ENCODE measurements around the gene GATM. TPM values are rescaled to one million over a fixed set of nuclear protein-coding genes. Genes with fewer than 3 reads are reported as not detected.
"Not testable (repeated sequence)": the region's sequence is repeated elsewhere in the genome, so short reads cannot be mapped to it uniquely, and the experiment has no call there.

The GATM gene
- total RNA-seq, 2 donors from 2014 or later, result 1.7 to 2.7 TPM

DNA sequence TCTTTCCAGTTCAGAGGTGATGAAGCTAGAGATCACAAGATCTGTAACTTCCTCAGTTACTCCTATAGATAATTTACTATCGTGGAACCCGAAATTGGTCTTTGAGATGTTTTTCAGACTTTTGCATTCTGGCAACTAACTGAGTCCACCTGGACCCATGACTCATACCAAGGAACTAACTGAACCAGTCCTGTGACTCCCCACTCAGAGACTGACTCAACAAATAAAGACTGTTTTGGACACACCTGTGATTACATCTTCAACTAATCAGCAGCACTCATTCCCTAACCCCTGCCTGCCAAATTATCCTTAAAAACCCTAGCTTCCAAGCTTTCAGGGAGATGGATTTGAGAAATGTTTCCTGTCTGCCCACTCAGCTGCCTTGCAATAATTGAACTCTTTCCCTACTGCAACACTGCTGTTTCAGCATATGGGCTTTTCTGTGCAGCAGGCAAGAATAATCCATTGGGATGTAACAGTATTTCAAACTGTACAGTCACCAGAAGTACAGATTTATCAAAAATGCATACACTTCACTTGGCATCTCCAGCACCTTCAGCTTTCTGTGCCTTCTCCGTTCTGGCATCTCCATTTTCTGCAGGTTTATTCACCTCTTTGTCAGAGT, 57.7 kb downstream of the GATM start:
- H3K27ac Mint-ChIP-seq, result no peak overlapping the region
- no peak overlapping the region for H3K4me3 Mint-ChIP-seq

DNA sequence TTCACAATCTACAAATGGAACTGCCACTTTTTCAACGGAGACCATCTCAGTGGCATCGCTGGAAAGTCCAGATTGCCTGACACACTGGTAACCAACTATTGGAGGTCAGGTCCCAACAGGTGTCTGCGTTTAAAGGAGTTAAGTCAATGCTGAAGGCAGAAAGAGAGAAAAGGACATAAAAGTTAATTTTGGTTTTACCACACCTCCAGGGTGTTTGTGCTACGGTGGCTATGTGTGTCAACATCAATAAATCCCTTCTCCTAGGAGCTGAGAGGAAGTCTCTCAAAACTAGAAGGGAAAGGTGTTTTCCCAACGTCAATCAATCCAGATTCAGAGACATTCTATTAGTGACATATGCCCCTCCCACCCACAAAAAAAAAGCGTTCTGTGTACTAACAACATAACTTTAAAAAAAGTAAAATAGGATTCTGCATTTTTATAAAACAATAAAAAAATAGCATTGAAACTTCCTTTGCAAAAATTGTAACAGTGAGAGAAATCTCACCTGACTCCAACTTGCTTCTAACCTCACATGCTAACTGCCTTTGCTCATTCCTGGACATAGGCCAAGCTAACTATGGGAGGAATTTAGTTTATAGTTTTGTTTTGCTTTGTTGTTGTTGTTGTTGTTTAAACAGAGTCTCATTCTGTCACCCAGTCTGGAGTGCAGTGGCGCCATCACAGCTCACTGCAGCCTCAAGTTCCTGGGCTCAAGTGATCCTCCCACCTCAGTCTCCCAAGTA, 58.7 kb downstream of the GATM start:
- Mint-ChIP-seq H3K9me3 (no peaks in the 10 kb centered on the region), H3K27ac (no peak overlapping the region), H3K27me3 (peaks cover 18% of the 10 kb centered on the region), H3K4me3 (no peak overlapping the region), H3K36me3 (ENCODE audit: low read depth) (no peaks in the 10 kb centered on the region), H3K4me1 (no peaks in the 10 kb centered on the region)
- ATAC-seq (replicated peaks), result no peak

More for the DNA sequence above, 57.7 kb downstream of the GATM start:
- peaks cover 13% of the 10 kb centered on the region for H3K27me3 Mint-ChIP-seq
- ATAC-seq (replicated peaks), result no peak
- no peaks in the 10 kb centered on the region for H3K4me1 Mint-ChIP-seq
- H3K36me3 Mint-ChIP-seq (ENCODE audit: low read depth), result no peaks in the 10 kb centered on the region
- H3K9me3 Mint-ChIP-seq, result no peaks in the 10 kb centered on the region

DNA sequence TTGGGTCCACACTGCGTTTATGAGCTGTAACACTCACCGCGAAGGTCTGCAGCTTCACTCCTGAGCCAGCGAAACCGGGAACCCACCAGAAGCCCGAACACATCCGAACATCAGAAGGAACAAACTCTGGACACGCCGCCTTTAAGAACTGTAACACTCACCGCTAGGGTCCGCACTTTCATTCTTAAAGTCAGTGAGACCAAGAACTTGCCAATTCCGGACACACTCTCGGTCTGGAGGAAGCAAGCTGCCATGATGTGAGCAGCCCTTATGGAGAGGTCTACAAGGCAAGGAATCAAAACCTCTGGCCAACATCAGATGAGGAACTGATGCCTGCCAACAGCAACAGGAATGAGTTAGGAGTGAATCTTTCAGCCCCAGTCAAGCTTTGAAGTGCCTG, 63.4 kb downstream of the GATM start:
- Mint-ChIP-seq H3K4me1 (no peaks in the 10 kb centered on the region), H3K4me3 (no peak overlapping the region), H3K9me3 (no peaks in the 10 kb centered on the region), H3K36me3 (ENCODE audit: low read depth) (no peaks in the 10 kb centered on the region), H3K27ac (no peak overlapping the region), H3K27me3 (peaks cover 16% of the 10 kb centered on the region)
- no peak for ATAC-seq (replicated peaks)

DNA sequence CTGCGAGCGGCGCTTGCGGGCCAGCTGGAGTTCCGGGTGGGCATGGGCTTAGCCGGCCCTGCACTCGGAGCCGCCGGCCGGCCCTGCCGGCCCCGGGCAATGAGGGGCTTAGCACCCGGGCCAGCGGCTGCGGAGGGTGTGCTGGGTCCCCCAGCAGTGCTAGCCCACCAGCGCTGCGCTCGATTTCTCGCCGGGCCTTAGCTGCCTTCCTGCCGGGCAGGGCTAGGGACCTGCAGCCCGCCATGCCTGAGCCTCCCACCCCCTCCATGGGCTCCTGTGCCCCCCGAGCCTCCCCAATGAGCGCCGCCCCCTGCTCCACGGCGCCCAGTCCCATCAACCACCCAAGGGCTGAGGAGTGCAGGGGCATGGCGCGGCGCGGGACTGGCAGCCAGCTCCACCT, 64.2 kb downstream of the GATM start:
- H3K36me3 Mint-ChIP-seq (ENCODE audit: low read depth); H3K9me3 Mint-ChIP-seq; H3K4me3 Mint-ChIP-seq; ATAC-seq (replicated peaks); H3K4me1 Mint-ChIP-seq; H3K27ac Mint-ChIP-seq: not testable (repeated sequence)
- peaks cover 19% of the 10 kb centered on the region for H3K27me3 Mint-ChIP-seq

Other genes starting within 250 kb of the GATM start
- gene DUOXA1, start 248.7 kb downstream of the GATM start, total RNA-seq, result under 1 TPM in 1 of 2 donors, not detected in 1; 0.58 TPM
- gene DUOX1, start 248.6 kb downstream of the GATM start, total RNA-seq, result under 1 TPM; 0.06 to 0.42 TPM
- gene SHF, start 190.6 kb downstream of the GATM start, total RNA-seq, result 100 to 1,000 TPM in 1 of 2 donors, 1 to 10 TPM in 1; 2.7 to 111 TPM
- gene SLC28A2, start 126.3 kb downstream of the GATM start, total RNA-seq, result not detected
- 1 to 10 TPM; 1.1 to 2.1 TPM for gene SLC30A4, start 144.2 kb upstream of the GATM start, total RNA-seq
- gene BLOC1S6, start 208.8 kb upstream of the GATM start, total RNA-seq, result 10 to 100 TPM; 43.7 to 54.5 TPM

Measured in activated T-helper 17 cell treated with anti-CD3 and anti-CD28 coated beads, Interleukin-2, amount 50 U/mL, for 72 hours (primary cell).